HepG2 (cell line): Measurements from ENCODE around the gene PSMC1. TPM values are rescaled to one million over a fixed set of nuclear protein-coding genes. Genes with fewer than 3 reads are reported as not detected.

Experiments used
- ATAC-seq: fragments of 200-7000 bp; cut with Tn5 transposase; 3 replicates; pipeline ENCODE4 v1.9.1; 2020; ENCODE audit warnings: mild to moderate bottlenecking, moderate library complexity
- BruUV-seq: library from RNA; stranded (reverse); fragments of 400-500 nt; replicated peaks from 2 replicates; lab custom pipeline; 2021; lab: Mats Ljungman, UMichigan
- CTCF ChIA-PET: fragments of 300-600 bp; formaldehyde crosslinking; extraction: SDS; loops from one replicate; lab custom pipeline; 2021; ENCODE audit warnings: low total read pairs, inconsistent platforms, low intra/inter-chr PET ratio; lab: Yijun Ruan, JAX
- POLR2A ChIA-PET: fragments of 350-600 bp; sonication (Branson Sonifier 250); formaldehyde crosslinking; loops from one replicate; lab custom pipeline; 2020; ENCODE audit warnings: antibody characterized with exemption, inconsistent platforms; lab: Yijun Ruan, JAX
- DNase-seq: peaks from one replicate; pipeline ENCODE4 v3.0.0-alpha.2; 2015; ENCODE audit warnings: low spot score
- FAIRE-seq: peaks from 3 replicates; lab custom pipeline; 2011; peaks lifted over from hg19 to GRCh38; lab: Jason Lieb, UNC
- H2AFZ ChIP-seq: one replicate; pipeline ENCODE4 v1.6.1; 2011; ENCODE audit warnings: low read length, inconsistent platforms
- H3K27ac ChIP-seq: fragments of 300-600 bp; 3 replicates; pipeline ENCODE4 v1.8.0; 2011; ENCODE audit warnings: mixed run types, mild to moderate bottlenecking, mixed read lengths, low read length, inconsistent platforms; ENCODE audit not compliant: insufficient read depth; ENCODE audit errors: extremely low read length
- H3K27me3 ChIP-seq, 2 experiments: fragments of 200-600 bp in 1 of 2; 2 replicates in 1 of 2; 3 replicates in 1 of 2; pipeline versions ENCODE4 v1.6.0 to v1.8.0; 2011; ENCODE audit warnings: low read length in 2 of 2, mild to moderate bottlenecking in 2 of 2, moderate library complexity in 2 of 2, inconsistent platforms in 1 of 2; ENCODE audit not compliant: insufficient read depth in 2 of 2, control insufficient read depth in 1 of 2
- H3K36me3 ChIP-seq, 2 experiments: fragments of 200-600 bp in 1 of 2; replicated peaks in 1 of 2; 2 replicates in 1 of 2; 3 replicates in 1 of 2; pipeline versions ENCODE4 v1.5.1 to v1.8.0; 2011; ENCODE audit warnings: low read length in 2 of 2, inconsistent platforms in 1 of 2; ENCODE audit not compliant: insufficient read depth in 2 of 2, control insufficient read depth in 1 of 2
- H3K4me1 ChIP-seq: 2 replicates; pipeline ENCODE4 v1.5.1; 2012; ENCODE audit warnings: low read length, inconsistent platforms; ENCODE audit not compliant: insufficient read depth
- H3K4me2 ChIP-seq: 2 replicates; pipeline ENCODE4 v1.6.0; 2011; ENCODE audit warnings: low read depth, low read length, inconsistent platforms
- H3K4me3 ChIP-seq, 3 experiments: fragments of 200-600 bp in 1 of 3; sonication (generic), shearing (Covaris generic) in 1 of 3; replicated peaks in 1 of 3; 2 replicates each; pipeline ENCODE4 v1.5.1; 2011 to 2016; ENCODE audit warnings: low read length in 3 of 3, inconsistent platforms in 2 of 3, low read depth in 2 of 3, mild to moderate bottlenecking in 2 of 3, control low read depth in 1 of 3, mixed read lengths in 1 of 3; ENCODE audit not compliant: insufficient read depth in 1 of 3
- H3K79me2 ChIP-seq: one replicate; pipeline ENCODE4 v1.6.1; 2011; ENCODE audit warnings: low read length, inconsistent platforms; ENCODE audit not compliant: insufficient read depth
- H3K9ac ChIP-seq: 2 replicates; pipeline ENCODE4 v1.6.0; 2011; ENCODE audit warnings: mild to moderate bottlenecking, low read depth, low read length, inconsistent platforms; ENCODE audit not compliant: insufficient read depth
- H3K9me3 ChIP-seq: 2 replicates; pipeline ENCODE4 v1.5.1; 2012; ENCODE audit warnings: mild to moderate bottlenecking, low read length
- H4K20me1 ChIP-seq: 2 replicates; pipeline ENCODE4 v1.6.0; 2011; ENCODE audit warnings: inconsistent platforms, mild to moderate bottlenecking, low read length, moderate library complexity; ENCODE audit not compliant: insufficient read depth
- FOXJ3 ChIP-seq: sonication (generic); formaldehyde crosslinking; IDR thresholded peaks from 2 replicates; pipeline ENCODE4 v1.4.0; 2020; ENCODE audit warnings: missing genetic modification reagents, mild to moderate bottlenecking, borderline replicate concordance
- GTF3A ChIP-seq: sonication (generic); formaldehyde crosslinking; conservative IDR thresholded peaks from 2 replicates; pipeline ENCODE4 v1.4.0; 2020; ENCODE audit warnings: mild to moderate bottlenecking, missing genetic modification reagents
- HNRNPK ChIP-seq: fragments of 200-400 bp; formaldehyde crosslinking; IDR thresholded peaks from 2 replicates; pipeline ENCODE4 v1.6.1; 2018; ENCODE audit warnings: low read length, low read depth, moderate library complexity, mild to moderate bottlenecking; ENCODE audit not compliant: poor library complexity, severe bottlenecking
- NCOA5 ChIP-seq: sonication (generic); formaldehyde crosslinking; IDR thresholded peaks from 2 replicates; pipeline ENCODE4 v1.4.0; 2020; ENCODE audit warnings: missing genetic modification reagents
- NR1H2 ChIP-seq: sonication (generic); formaldehyde crosslinking; IDR thresholded peaks from 2 replicates; pipeline ENCODE4 v1.8.1; 2022; ENCODE audit warnings: low read depth, missing genetic modification reagents, borderline replicate concordance
- PCBP2 ChIP-seq: fragments of 200-400 bp; formaldehyde crosslinking; optimal IDR thresholded peaks from 2 replicates; pipeline ENCODE3; 2018; ENCODE audit warnings: low read length, low read depth; ENCODE audit not compliant: poor library complexity, severe bottlenecking
- SALL1 ChIP-seq: sonication (generic); formaldehyde crosslinking; IDR thresholded peaks from 2 replicates; pipeline ENCODE4 v1.8.0; 2022; ENCODE audit warnings: mild to moderate bottlenecking, missing genetic modification reagents
- SP1 ChIP-seq, 2 experiments: fragments of 450-650 bp in 1 of 2; sonication (generic) in 1 of 2; formaldehyde crosslinking in 1 of 2; IDR thresholded peaks; 2 replicates each; pipeline versions ENCODE4 v1.4.0 to v1.6.1; 2016 to 2020; ENCODE audit warnings: missing genetic modification reagents in 1 of 2
- SP4 ChIP-seq: sonication (generic); formaldehyde crosslinking; IDR thresholded peaks from 2 replicates; pipeline ENCODE4 v1.8.1; 2023; ENCODE audit warnings: mild to moderate bottlenecking, missing genetic modification reagents
- TMF1 ChIP-seq: sonication (generic); formaldehyde crosslinking; IDR thresholded peaks from 2 replicates; pipeline ENCODE4 v1.8.1; 2022; ENCODE audit warnings: low read depth, missing genetic modification reagents
- XBP1 ChIP-seq: sonication (generic); formaldehyde crosslinking; IDR thresholded peaks from 2 replicates; pipeline ENCODE4 v1.5.0; 2020; ENCODE audit warnings: missing genetic modification reagents
- ZKSCAN5 ChIP-seq: sonication (generic); formaldehyde crosslinking; IDR thresholded peaks from 2 replicates; pipeline ENCODE4 v1.5.1; 2020; ENCODE audit warnings: mild to moderate bottlenecking, missing genetic modification reagents
- ZNF232 ChIP-seq: sonication (generic); formaldehyde crosslinking; IDR thresholded peaks from 2 replicates; pipeline ENCODE4 v1.4.0; 2020; ENCODE audit warnings: missing genetic modification reagents, borderline replicate concordance
- ZNF234 ChIP-seq: sonication (generic); formaldehyde crosslinking; conservative IDR thresholded peaks from 2 replicates; pipeline ENCODE4 v1.5.1; 2020; ENCODE audit warnings: mild to moderate bottlenecking, missing genetic modification reagents
- ZNF251 ChIP-seq: sonication (generic); formaldehyde crosslinking; IDR thresholded peaks from 2 replicates; pipeline ENCODE4 v1.9.0; 2021; ENCODE audit warnings: mild to moderate bottlenecking, missing genetic modification reagents
- ZNF34 ChIP-seq: sonication (generic); formaldehyde crosslinking; IDR thresholded peaks from 2 replicates; pipeline ENCODE4 v1.4.0; 2020; ENCODE audit warnings: mild to moderate bottlenecking, missing genetic modification reagents, borderline replicate concordance
- ZNF569 ChIP-seq: sonication (generic); formaldehyde crosslinking; IDR thresholded peaks from 2 replicates; pipeline ENCODE4 v1.5.0; 2020; ENCODE audit warnings: mild to moderate bottlenecking, missing genetic modification reagents, moderate library complexity, borderline replicate concordance
- ZNF615 ChIP-seq: sonication (generic); formaldehyde crosslinking; IDR thresholded peaks from 2 replicates; pipeline ENCODE4 v1.5.0; 2020; ENCODE audit warnings: mild to moderate bottlenecking, missing genetic modification reagents, borderline replicate concordance
- WGBS: methylation state at CpG from one replicate; pipeline ENCODE4 v1.1.6; 2017; ENCODE audit warnings: low lambda C conversion rate; 5-methylcytosine and 5-hydroxymethylcytosine counted together
- in situ Hi-C: cut with HindIII; loops from 2 replicates; pipeline ENCODE4 v1.10.0; 2017; ENCODE audit warnings: low pct_unique_long_range_greater_than_20kb; ENCODE audit not compliant: extremely low pct_ligation_motif_present
- intact Hi-C: fragments of 100-400 bp; cut with micrococcal nuclease; formaldehyde crosslinking; loops from one replicate; pipeline ENCODE4 v1.10.0; 2022; ENCODE audit not compliant: unreplicated experiment
- polyA plus RNA-seq, 8 experiments: library from polyadenylated mRNA; depleted of rRNA in 3 of 8; stranded (reverse) in 7 of 8; unstranded in 1 of 8; fragments of >200 nt; fragmentation: Illumina TruSeq in 4 of 8; extraction: Trizol in 4 of 8; gene quantifications; 2 replicates each; pipeline versions ENCODE4 v1.2.1 to v1.2.3, GENCODE V29; 2011 to 2016; ENCODE audit warnings: low read depth in 4 of 8, missing spikeins in 1 of 8, mixed read lengths in 1 of 8; ENCODE audit not compliant: insufficient read depth in 1 of 8
- total RNA-seq, 5 experiments: library from RNA; depleted of rRNA; stranded (reverse); fragments of >200 nt; fragmentation: Illumina TruSeq; extraction: Trizol; gene quantifications; 2 replicates each; pipeline ENCODE4 v1.2.3, GENCODE V29; 2016; ENCODE audit warnings: low read depth in 1 of 5
- TF ChIP-seq, protein P1 (sequence below): sonication (generic); formaldehyde crosslinking; IDR thresholded peaks from 2 replicates; pipeline ENCODE4 v1.4.0; 2020; ENCODE audit warnings: low read depth, mild to moderate bottlenecking, missing genetic modification reagents

The PSMC1 gene
- total and polyA plus RNA-seq, 2 of the 13 experiments (the other 11 are each of a cell fraction or from before 2014, with no cell fraction given) = 48.6 to 167 TPM

DNA sequence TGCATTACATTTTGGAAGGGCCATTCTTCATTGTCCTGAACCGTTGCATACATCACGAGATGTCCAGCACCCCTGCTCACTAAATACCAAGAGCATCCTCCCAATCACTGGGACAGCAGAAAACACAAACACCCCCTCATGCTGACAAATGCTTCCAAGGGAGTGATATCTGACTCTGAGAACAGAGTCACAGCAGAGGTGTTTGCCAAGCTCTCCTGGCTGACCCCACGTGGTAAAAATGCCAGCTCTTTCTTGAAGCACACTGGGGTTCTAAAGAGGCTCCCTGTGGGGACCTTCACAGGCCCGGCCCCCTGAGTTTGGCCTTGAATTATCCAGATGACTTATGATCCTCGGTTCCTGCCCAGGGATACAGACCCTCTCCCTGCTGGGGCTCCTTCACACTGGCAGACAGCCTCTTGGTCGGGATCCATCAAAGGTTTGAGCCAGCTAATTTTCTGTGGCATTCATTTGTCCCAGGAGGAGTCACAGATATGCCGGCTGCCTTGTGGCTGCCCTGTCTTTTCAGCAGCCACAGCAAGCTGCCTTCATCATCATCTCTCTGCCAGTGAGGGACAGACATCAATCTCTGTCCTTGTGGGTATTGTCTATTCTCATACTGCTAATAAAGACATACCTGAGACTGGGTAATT is 43.1 kb upstream of the PSMC1 start (continued):
- no peak for TF ChIP-seq HNRNPK
- no peak for TF ChIP-seq XBP1 (CRISPR knock-in tag)
- no peak for TF ChIP-seq GTF3A (CRISPR knock-in tag)
- TF ChIP-seq TMF1 (CRISPR knock-in tag) = no peak
- TF ChIP-seq ZNF251 = no peak

DNA sequence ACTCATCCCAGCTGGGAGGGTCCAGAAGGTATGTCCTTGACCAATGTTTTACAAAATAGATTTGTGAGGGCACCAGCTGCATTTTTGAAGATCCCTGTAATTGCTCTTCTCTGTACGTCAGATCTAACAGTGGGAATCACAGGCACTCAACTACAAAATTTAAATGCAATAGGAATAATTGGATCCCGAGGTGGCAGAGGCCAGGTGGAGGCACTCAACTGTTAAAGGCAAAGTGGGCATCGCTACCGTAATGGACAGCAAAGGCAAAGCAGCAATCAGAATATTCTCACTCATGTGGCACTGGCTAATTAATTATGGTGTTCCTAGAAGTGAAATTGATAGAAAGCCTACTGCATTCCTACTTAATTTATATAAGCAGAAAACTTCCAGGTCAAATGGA is 27.9 kb upstream of the PSMC1 start:
- FAIRE-seq (no peak), DNase-seq (no peak), ATAC-seq (no peak)
- H2AFZ ChIP-seq = no peak overlapping the region
- H3K27ac ChIP-seq = no peak overlapping the region
- no peak overlapping the region for H3K4me2 ChIP-seq
- POLR2A ChIA-PET = no interaction called here
- CTCF ChIA-PET = no interaction called here
- H3K4me1 ChIP-seq = no peaks in the 10 kb centered on the region
- no peaks in the 10 kb centered on the region for H3K79me2 ChIP-seq
- BruUV-seq = no TSS peak
- in situ Hi-C loops = loop anchor here (25.0 kb wide), 1 partner anchor 266 kb away; the partner anchor contains the start of genes EFCAB11 and TDP1
- H3K9me3 ChIP-seq = no peaks in the 10 kb centered on the region
- no peaks in the 10 kb centered on the region for H3K36me3 ChIP-seq
- no peak overlapping the region for H3K9ac ChIP-seq
- intact Hi-C loops = no loop called here
- H3K4me3 ChIP-seq = no peak overlapping the region
- WGBS = 47% methylated on average over 4 of the region's 4 CpGs
- H3K27me3 ChIP-seq = no peaks in the 10 kb centered on the region; a peak in 1 of 5 replicates
- no peaks in the 10 kb centered on the region for H4K20me1 ChIP-seq
- TF ChIP-seq ZNF232 (CRISPR knock-in tag) = no peak
- no peak for TF ChIP-seq ZKSCAN5
- no peak for TF ChIP-seq FOXJ3 (CRISPR knock-in tag)
- TF ChIP-seq SP1 (IDR thresholded peaks at IDR 0.05) = no peak
- no peak for TF ChIP-seq SP1 (CRISPR knock-in tag; IDR thresholded peaks at IDR 0.05)
- TF ChIP-seq ZNF34 = no peak
- TF ChIP-seq NR1H2 (CRISPR knock-in tag) = no peak
- no peak for TF ChIP-seq SALL1 (CRISPR knock-in tag)
- TF ChIP-seq, protein P1, sequence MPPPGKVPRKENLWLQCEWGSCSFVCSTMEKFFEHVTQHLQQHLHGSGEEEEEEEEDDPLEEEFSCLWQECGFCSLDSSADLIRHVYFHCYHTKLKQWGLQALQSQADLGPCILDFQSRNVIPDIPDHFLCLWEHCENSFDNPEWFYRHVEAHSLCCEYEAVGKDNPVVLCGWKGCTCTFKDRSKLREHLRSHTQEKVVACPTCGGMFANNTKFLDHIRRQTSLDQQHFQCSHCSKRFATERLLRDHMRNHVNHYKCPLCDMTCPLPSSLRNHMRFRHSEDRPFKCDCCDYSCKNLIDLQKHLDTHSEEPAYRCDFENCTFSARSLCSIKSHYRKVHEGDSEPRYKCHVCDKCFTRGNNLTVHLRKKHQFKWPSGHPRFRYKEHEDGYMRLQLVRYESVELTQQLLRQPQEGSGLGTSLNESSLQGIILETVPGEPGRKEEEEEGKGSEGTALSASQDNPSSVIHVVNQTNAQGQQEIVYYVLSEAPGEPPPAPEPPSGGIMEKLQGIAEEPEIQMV = no peak
- TF ChIP-seq SP4 = no peak
- no peak for TF ChIP-seq NCOA5 (CRISPR knock-in tag)
- no peak for TF ChIP-seq ZNF615 (CRISPR knock-in tag)
- TF ChIP-seq ZNF234 (CRISPR knock-in tag) = no peak
- no peak for TF ChIP-seq ZNF569 (CRISPR knock-in tag)
- TF ChIP-seq PCBP2 = no peak
